K562 (cell line): ENCODE results near the gene SIRT7. TPM values are rescaled to one million over a fixed set of nuclear protein-coding genes. Genes with fewer than 3 reads are reported as not detected.

Experiments used
- E2F8 ChIP-seq: fragments of 450-650 bp; IDR thresholded peaks from 2 replicates; pipeline ENCODE4 v1.7.1; 2018; ENCODE audit warnings: mild to moderate bottlenecking, low read depth; ENCODE audit not compliant: partially characterized antibody
- ESRRB ChIP-seq: fragments of 250-450 bp; sonication (Bioruptor Pico); IDR thresholded peaks from 2 replicates; pipeline ENCODE4 v1.5.0; 2020; ENCODE audit warnings: mild to moderate bottlenecking, moderate library complexity, borderline replicate concordance
- ETV1 ChIP-seq: fragments of 450-650 bp; conservative IDR thresholded peaks from 2 replicates; pipeline ENCODE4 v1.6.1; 2016; ENCODE audit warnings: missing genetic modification characterization, control low read depth, low read depth, missing compliant biosample characterization
- FIP1L1 ChIP-seq: fragments of 200-400 bp; formaldehyde crosslinking; IDR thresholded peaks from 2 replicates; pipeline ENCODE4 v1.6.1; 2018; ENCODE audit warnings: mild to moderate bottlenecking, low read depth, low read length; ENCODE audit not compliant: poor library complexity, severe bottlenecking
- GATAD2A ChIP-seq: fragments of 450-650 bp; IDR thresholded peaks from 2 replicates; pipeline ENCODE4 v1.6.1; 2017
- GATAD2B ChIP-seq: fragments of 450-650 bp; IDR thresholded peaks from 2 replicates; pipeline ENCODE4 v1.6.1; 2017; ENCODE audit warnings: mild to moderate bottlenecking, borderline replicate concordance
- HES1 ChIP-seq: fragments of 450-650 bp; IDR thresholded peaks from 2 replicates; pipeline ENCODE4 v1.6.1; 2016; ENCODE audit warnings: low read depth, mild to moderate bottlenecking, moderate library complexity
- MAFF ChIP-seq: IDR thresholded peaks from 2 replicates; pipeline ENCODE4 v1.6.1; 2012; ENCODE audit warnings: low read length, improper control_type of control experiment
- NFYB ChIP-seq: IDR thresholded peaks from 2 replicates; pipeline ENCODE4 v1.6.1; 2011; ENCODE audit warnings: mild to moderate bottlenecking, moderate library complexity; ENCODE audit not compliant: insufficient read length; ENCODE audit errors: extremely low read depth
- NR2C2 ChIP-seq, 2 experiments: fragments of 200-800 bp in 1 of 2; sonication (Bioruptor generic) in 1 of 2; sonication (generic) in 1 of 2; formaldehyde crosslinking in 1 of 2; IDR thresholded peaks; 2 replicates each; pipeline versions ENCODE4 v1.6.1 to v1.8.0; 2016 to 2022; ENCODE audit warnings: mild to moderate bottlenecking in 1 of 2, missing compliant biosample characterization in 1 of 2, missing genetic modification characterization in 1 of 2, missing genetic modification reagents in 1 of 2
- RBBP5 ChIP-seq: fragments of 200-600 bp; sonication (generic); IDR thresholded peaks from 2 replicates; pipeline ENCODE4 v1.6.1; 2012; ENCODE audit warnings: borderline replicate concordance, mild to moderate bottlenecking, low read length, control low read depth, inconsistent platforms; ENCODE audit not compliant: insufficient read depth, poor library complexity, severe bottlenecking
- RBFOX2 ChIP-seq: fragments of 200-400 bp; formaldehyde crosslinking; IDR thresholded peaks from 2 replicates; pipeline ENCODE4 v1.6.1; 2017; ENCODE audit warnings: low read depth, mild to moderate bottlenecking, low read length, moderate library complexity
- RBM14 ChIP-seq: fragments of 200-400 bp; formaldehyde crosslinking; IDR thresholded peaks from 2 replicates; pipeline ENCODE4 v1.6.1; 2018; ENCODE audit warnings: low read depth, mild to moderate bottlenecking, low read length, moderate library complexity, borderline replicate concordance; ENCODE audit not compliant: insufficient read depth
- SMARCA4 ChIP-seq: fragments of 450-650 bp; IDR thresholded peaks from 2 replicates; pipeline ENCODE4 v1.6.1; 2016
- TAF9B ChIP-seq: fragments of 450-650 bp; IDR thresholded peaks from 2 replicates; pipeline ENCODE4 v1.6.1; 2018; ENCODE audit warnings: mild to moderate bottlenecking; ENCODE audit not compliant: partially characterized antibody
- TRIM24 ChIP-seq, 2 experiments: fragments of 450-650 bp; IDR thresholded peaks; 2 replicates each; pipeline ENCODE4 v1.6.1; 2016
- ZNF354B ChIP-seq: fragments of 250-450 bp; sonication (Bioruptor Pico); IDR thresholded peaks from 2 replicates; pipeline ENCODE4 v1.4.0; 2020
- ZNF76 ChIP-seq: fragments of 250-450 bp; sonication (Bioruptor Pico); IDR thresholded peaks from 2 replicates; pipeline ENCODE4 v1.4.0; 2020; ENCODE audit warnings: mild to moderate bottlenecking, moderate library complexity, borderline replicate concordance
- polyA plus RNA-seq, 8 experiments: library from polyadenylated mRNA; depleted of rRNA in 4 of 8; stranded (reverse) in 5 of 8; unstranded in 3 of 8; fragments of >200 nt; fragmentation: Nextera tagmentation in 2 of 8; fragmentation: Illumina TruSeq in 1 of 8; extraction: Ambion mirVana in 2 of 8; extraction: Trizol in 1 of 8; gene quantifications; 2 replicates each; pipeline versions ENCODE4 v1.2.1 to v1.2.3, GENCODE V29; 2011 to 2014; ENCODE audit warnings: inconsistent platforms in 1 of 8, missing spikeins in 1 of 8
- total RNA-seq, 7 experiments: library from RNA; depleted of rRNA in 6 of 7; stranded (reverse); fragments of >200 nt in 6 of 7; fragmentation: Illumina TruSeq in 2 of 7; extraction: Trizol in 2 of 7; gene quantifications; 2 replicates each; pipeline versions ENCODE4 v1.2.1 to v1.2.3, GENCODE V29; 2011 to 2021; ENCODE audit warnings: low replicate concordance in 1 of 7
- TF ChIP-seq, protein P1 (sequence below): fragments of 450-650 bp; IDR thresholded peaks from 2 replicates; pipeline ENCODE4 v1.6.1; 2018; ENCODE audit not compliant: partially characterized antibody

SIRT7 gene
- total and polyA plus RNA-seq, 9 of the 15 experiments (the other 6 are each of a cell fraction or from before 2014, with no cell fraction given): 1.6 to 54.8 (median 20.3) TPM

DNA sequence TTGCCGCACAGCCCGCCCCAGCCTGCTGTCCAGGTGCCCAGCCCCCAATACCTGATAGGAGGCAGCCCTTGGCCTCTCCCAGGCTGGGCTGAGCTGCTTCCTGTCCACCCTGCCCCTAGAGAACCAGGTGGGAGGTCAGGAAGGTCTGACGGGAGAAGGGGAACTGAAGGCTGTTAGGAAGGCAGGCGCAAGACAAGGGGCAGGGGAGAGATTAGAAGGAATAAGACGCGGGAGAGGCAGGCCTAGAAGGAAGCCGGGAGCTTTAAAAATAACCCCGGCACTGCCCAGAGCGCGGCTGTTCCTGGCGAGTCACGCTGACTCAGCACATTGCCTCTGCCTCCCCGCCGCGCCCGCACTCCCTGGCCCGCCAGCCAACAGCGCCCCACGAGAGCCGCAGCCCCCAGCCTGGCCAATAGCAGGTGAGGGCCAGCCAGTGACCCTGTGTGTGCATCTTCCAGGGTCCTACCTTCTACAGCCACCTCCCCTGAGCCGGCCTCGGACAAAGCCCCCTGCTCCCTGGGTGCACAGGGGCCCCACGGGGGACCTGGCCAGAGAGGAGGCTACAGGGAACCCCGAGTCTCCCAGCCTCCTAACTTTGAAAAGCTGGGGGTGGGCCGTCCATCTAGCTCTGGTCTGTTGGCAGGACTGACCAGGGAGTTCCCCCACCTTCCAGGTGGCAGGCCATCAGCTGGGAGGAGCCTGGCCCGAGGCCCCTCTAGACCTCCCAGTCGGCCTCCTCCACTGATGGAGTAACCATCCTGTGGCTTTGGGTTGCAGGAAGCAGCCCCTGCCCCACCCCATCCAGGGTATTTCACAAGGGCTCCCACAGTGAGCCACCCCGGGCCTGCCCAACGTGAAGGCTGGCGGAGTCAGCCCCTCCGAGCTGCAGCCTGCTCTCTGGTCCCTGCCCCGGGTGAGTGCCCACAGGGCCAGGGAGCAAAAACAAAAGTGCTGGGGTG is 5.6 kb upstream of the SIRT7 start (continued):
- TF ChIP-seq, protein P1, sequence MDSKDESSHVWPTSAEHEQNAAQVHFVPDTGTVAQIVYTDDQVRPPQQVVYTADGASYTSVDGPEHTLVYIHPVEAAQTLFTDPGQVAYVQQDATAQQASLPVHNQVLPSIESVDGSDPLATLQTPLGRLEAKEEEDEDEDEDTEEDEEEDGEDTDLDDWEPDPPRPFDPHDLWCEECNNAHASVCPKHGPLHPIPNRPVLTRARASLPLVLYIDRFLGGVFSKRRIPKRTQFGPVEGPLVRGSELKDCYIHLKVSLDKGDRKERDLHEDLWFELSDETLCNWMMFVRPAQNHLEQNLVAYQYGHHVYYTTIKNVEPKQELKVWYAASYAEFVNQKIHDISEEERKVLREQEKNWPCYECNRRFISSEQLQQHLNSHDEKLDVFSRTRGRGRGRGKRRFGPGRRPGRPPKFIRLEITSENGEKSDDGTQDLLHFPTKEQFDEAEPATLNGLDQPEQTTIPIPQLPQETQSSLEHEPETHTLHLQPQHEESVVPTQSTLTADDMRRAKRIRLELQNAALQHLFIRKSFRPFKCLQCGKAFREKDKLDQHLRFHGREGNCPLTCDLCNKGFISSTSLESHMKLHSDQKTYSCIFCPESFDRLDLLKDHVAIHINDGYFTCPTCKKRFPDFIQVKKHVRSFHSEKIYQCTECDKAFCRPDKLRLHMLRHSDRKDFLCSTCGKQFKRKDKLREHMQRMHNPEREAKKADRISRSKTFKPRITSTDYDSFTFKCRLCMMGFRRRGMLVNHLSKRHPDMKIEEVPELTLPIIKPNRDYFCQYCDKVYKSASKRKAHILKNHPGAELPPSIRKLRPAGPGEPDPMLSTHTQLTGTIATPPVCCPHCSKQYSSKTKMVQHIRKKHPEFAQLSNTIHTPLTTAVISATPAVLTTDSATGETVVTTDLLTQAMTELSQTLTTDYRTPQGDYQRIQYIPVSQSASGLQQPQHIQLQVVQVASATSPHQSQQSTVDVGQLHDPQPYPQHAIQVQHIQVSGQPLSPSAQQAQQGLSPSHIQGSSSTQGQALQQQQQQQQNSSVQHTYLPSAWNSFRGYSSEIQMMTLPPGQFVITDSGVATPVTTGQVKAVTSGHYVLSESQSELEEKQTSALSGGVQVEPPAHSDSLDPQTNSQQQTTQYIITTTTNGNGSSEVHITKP: peak; percentile 59
- TF ChIP-seq TRIM24 (IDR thresholded peaks at IDR 0.05): peak; percentile 27 to 76; a peak in 2 of 4 replicates
- peak; percentile 63; the same call in 1 of the 2 replicates for TF ChIP-seq ETV1 (tag)
- 0 out of 2 replicates have a peak, but pooled peaks have one; percentile 27 for TF ChIP-seq GATAD2B
- TF ChIP-seq GATAD2A: no peak
- no peak for TF ChIP-seq ZNF76 (CRISPR knock-in tag)
- TF ChIP-seq RBFOX2: peak; percentile 75
- TF ChIP-seq E2F8: peak; percentile 71
- peak; percentile 53 for TF ChIP-seq NFYB
- peak; percentile 47 for TF ChIP-seq FIP1L1
- TF ChIP-seq RBM14: no peak
- peak; percentile 79; the same call in 1 of the 2 replicates for TF ChIP-seq SMARCA4
- TF ChIP-seq ESRRB (CRISPR knock-in tag): no peak
- peak; percentile 37; the same call in 1 of the 2 replicates for TF ChIP-seq HES1
- TF ChIP-seq NR2C2 (CRISPR knock-in tag; IDR thresholded peaks at IDR 0.05): no peak
- peak; percentile 73 for TF ChIP-seq NR2C2 (tag; IDR thresholded peaks at IDR 0.05)
- peak; percentile 82 for TF ChIP-seq TAF9B
- peak; percentile 63 for TF ChIP-seq RBBP5
- TF ChIP-seq ZNF354B (CRISPR knock-in tag): no peak
- TF ChIP-seq MAFF: peak; percentile 99
